SKM-1 (cell line): ENCODE data around the gene PKIG.

Experiments used
- DNase-seq: peaks from one replicate; lab custom pipeline; 2025; ENCODE audit not compliant: unreplicated experiment; lab: John Stamatoyannopoulos, UW

PKIG gene

GRCh38 chr20:44616604-44616964 is 34.2 kb downstream of the PKIG start:
- no peak for DNase-seq

DNA sequence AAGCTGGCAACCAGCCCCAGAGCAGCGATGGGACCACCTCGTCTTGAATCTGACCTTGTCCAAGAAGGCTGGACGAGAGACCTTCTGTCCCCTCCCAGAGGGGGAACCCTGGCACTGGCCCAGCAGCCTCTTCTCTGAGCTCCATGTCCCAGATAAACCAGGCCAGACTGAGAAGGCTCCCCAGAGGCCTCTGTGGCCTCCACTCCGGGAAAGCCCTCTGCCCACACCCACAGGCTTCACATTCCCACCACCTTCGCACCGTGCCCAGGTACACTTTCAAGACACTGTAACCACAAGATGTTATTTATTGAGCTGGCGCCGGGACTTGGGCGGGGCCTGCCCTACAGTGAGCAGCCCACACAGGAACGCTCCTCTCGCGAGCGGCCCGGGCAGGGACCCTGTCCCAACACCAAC is 35.9 kb downstream of the PKIG start:
- no peak for DNase-seq

- DNase-seq, result no peak
Measured at GRCh38 chr20:44619294-44619693, 36.9 kb downstream of the PKIG start.

GRCh38 chr20:44620030-44620429 is 37.7 kb downstream of the PKIG start:
- DNase-seq, result no peak

- DNase-seq, result no peak
Measured at GRCh38 chr20:44621325-44621724, 38.9 kb downstream of the PKIG start.

DNA sequence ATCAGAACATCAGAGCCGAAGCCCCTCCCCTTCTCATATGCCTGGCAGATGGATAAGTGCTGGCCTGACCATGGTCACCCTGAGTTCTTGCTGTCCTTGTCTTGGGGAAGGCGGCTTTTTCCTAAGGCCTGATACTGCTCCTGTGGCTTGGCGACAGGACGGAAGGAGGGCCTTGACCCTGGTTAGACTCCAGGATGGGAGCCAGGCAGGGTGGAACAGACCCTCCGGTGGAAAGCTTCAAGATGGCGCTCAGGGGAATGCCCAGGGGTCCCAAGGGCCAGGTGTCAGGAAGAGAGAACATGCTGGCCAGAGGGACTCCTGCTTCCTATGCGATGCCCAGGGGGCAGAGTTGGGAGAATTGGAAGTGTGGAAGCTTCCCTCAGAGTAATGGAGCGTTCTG is 39.6 kb downstream of the PKIG start:
- DNase-seq, result no peak

GRCh38 chr20:44622501-44623270 is 40.3 kb downstream of the PKIG start:
- DNase-seq, result no peak

- no peak for DNase-seq
Measured at GRCh38 chr20:44624152-44624551, 41.8 kb downstream of the PKIG start.

DNA sequence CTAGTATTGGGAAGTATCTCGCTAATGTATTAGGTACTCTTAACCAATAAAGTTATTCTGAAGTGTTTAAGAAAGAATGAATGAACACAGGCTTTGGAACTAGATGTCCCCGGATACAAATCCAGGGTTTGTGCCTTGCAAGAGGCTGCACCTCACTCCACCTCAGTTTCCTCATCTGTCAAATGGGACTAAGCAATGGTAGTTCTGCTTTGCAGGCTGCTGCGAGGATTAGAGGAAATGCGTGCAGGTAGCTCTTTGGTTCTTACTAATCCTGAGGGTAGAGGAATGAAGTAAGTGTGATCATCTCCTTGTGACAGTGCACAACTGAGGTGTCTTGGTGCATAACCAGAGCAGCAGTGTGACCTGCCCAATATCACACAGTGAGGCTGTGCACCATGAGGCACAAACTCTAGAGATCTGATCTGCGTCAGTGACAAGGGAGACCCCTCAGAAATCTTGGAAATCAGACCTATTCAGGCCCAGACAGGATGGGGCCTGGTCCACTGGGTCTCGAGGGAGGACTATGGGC is 42.4 kb downstream of the PKIG start:
- DNase-seq, result no peak

DNA sequence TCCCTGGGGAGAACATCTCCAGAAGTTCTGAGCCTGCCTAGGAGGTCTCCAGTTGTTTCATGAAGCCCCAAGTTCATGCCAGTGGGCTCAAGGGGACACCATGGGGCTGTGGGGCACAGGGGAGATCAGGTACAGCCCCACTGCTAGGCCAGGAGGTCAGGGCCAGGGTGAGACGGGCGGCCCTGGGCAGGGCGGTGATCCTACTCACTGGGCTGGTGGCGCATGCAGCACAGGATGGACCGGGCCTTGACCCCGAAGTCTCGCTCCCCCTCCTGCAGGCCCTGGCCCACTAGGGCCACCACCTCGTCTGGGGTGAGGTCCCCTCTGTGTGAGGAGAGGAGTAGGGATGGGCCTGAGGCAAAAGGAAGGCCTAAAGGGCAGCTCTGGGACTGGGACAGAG is 43.0 kb downstream of the PKIG start:
- DNase-seq, result no peak

- DNase-seq, result no peak
Measured at GRCh38 chr20:44626278-44626677, 43.9 kb downstream of the PKIG start.

DNA sequence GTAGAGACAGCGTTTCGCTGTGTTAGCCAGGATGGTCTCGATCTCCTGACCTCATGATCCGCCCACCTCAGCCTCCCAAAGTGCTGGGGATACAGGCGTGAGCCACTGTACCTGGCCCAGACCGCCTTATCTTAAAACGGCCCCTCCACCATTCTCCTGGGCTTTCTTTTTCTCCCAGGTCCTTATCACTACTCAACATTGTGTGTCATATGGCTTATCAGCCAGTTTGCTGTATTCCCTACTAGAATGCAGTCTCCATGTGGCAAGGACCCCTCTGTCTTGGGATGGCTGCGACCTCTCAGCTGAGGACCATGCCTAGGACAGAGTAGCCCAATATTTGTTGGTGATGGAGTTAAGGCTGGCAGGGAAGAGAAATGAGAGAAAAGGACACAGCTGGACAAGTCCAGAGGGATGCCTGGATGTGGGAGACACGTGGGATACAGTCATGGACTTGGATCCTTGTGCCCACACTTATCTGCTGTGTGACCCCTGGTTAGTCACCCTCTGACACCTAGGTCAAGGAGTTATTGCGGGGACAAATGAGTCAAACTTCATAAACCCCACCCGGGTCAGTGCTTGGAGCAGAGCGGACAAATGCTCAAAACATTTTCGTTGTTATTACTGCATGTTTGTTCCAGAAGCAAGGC is 45.1 kb downstream of the PKIG start:
- DNase-seq, result no peak

DNA sequence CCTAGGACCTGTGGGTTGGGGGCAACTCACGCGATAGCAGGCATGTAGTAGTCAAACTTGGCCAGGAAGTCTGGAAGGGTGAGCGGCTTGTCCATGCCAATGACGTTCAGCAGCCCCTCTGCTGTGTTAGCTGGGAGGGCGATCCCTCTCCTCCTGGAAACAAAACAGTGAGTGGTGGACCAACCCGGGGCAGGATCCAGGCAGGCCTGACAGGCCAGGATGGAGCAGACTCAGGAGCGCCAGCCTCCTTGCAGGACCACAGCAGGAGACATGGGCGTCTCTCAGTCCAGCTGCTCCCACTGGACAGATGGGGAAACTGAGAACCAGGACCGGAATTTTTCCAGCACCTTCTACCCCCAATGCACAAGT is 46.6 kb downstream of the PKIG start:
- no peak for DNase-seq

DNA sequence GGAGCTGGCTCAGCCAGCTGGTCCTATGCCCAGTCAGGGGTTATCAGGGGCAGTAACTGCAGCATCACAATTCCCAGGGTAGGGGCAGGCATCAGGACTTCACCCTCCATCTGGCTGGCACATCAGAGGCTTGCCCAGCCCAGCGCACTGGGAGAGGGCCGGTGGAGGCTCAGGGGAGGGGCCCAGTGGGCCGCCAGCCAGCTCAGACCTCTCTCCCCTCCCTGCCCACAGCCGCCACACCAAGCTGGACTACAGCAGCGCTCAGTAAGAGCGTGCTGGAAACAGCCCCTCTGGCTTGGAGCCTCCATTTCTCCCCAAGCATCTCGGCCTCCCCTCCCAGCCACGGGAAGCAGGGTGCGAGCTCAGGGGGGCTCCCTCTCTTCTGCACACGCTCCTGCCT is 47.2 kb downstream of the PKIG start:
- DNase-seq, result no peak

GRCh38 chr20:44630297-44630696 is 47.9 kb downstream of the PKIG start:
- DNase-seq, result no peak

DNA sequence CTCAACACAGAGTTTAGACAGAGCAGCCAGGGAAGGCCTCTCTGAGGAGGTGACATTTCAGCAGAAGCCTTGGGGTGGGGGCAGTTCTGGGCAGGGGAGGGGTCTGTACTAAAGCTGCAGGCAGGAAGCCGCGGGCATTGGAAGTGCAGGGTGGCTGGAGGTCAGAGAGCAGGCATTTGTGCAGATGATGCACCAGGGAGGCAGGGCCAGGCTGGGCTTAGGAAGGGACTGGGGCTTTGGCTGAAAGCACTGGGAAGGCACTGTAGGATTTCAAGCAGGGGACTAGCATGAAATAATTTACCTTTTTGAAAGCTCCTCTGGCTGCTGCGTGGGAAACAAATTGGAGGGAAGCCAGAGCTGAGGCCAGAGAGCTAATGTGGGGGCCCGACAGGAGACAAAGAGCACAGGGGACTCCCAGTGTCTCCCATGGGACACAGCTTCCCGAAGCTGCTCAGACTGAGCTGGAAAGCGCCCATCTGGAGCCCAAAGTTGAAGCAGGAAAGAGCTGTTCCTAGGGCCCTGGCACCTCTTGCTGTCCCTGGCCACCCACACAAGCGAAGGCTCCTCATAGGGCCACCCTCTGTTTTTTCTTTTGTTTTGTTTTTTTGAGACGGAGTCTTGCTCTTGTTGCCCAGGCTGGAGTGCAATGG is 49.8 kb downstream of the PKIG start:
- DNase-seq, result no peak

GRCh38 chr20:44633187-44633810 is 50.9 kb downstream of the PKIG start:
- no peak for DNase-seq

DNA sequence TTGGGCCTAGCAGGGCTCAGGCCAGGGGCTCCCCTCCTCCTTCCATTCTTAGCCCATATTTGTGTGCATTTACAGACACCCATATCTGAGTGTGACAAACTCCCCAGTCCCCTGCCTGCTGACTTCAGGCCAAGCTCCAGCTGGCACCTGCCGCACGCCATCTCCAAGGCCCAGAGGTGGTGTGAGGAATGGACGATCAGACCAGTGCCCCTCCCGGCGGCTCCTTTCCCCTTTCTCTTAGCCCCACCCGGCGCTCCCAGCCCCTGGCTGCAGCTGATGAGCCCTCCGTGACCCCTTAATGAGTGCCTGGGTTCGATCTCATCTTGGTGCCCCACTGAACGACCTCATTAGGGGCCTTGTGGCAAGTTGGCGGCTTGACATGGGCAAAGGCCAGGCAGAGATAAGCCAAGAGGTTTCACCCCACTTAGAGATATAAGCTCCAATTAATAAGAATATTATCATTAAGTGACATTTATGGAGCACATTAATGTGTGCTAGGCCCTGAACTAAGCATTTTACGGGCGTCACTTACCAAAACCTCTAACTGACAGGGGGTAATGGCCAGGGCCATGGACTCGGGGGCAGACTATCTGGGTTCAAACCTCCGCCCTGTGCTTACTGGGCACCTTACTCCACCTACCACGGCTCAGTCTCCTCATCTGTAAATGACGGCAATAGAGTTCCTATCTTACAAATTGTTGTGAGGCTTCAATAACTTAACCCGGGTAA is 51.7 kb downstream of the PKIG start:
- DNase-seq, result no peak

GRCh38 chr20:44635877-44636276 is 53.5 kb downstream of the PKIG start:
- no peak for DNase-seq

GRCh38 chr20:44637042-44637441 is 54.7 kb downstream of the PKIG start:
- no peak for DNase-seq
